Measurements from ENCODE around the gene SCP2.

GRCh38 chr1:53022179-53022578 lies 95.1 kb downstream of the SCP2 start:
- no peak for TF ChIP-seq CTCF (IDR thresholded peaks at IDR 0.05; ENCODE audit: low read depth, low read length, poor library complexity, severe bottlenecking)
- TF ChIP-seq EZH2phosphoT487 (IDR thresholded peaks at IDR 0.05; ENCODE audit: borderline replicate concordance, low read length) = no peak

Measured in DOHH2 (cell line).